Myocyte (in vitro differentiated cells): ENCODE data around the gene ABCA6. TPM values are rescaled to one million over a fixed set of nuclear protein-coding genes. Genes with fewer than 3 reads are reported as not detected.

Experiments
- DNase-seq: peaks from one replicate; pipeline ENCODE4 v3.0.0-alpha.2; 2012; ENCODE audit warnings: low read depth
- microRNA-seq: library from miRNA; unstranded; fragments of <30 nt; microRNA quantifications from one replicate; pipeline ENCODE4, GENCODE V29; 2016
- total RNA-seq: library from RNA; depleted of rRNA; stranded (reverse); fragments of >200 nt; gene quantifications from 2 replicates; pipeline ENCODE4 v1.2.3, GENCODE V29; 2014

Gene ABCA6
- total RNA-seq, 1 donor from 2014 or later: under 0.01 TPM

DNA sequence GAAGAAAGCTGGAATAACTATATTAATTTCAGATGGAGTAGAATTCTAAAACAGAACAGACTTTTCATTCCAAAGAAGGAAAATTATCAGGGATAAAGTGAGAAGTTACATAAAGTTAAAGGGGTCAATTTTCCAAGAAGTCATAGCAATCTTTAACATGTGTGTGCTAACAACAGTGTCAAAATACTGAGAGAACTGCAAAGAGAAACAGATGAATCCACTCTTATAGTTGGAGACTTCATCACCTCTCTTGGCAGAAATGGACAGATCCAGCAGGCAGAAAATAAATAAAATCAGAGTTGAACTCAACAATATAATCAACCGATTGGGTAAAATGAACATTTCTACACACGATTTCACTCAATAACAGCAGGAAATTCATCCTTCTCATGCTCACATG lies 86.4 kb downstream of the ABCA6 start:
- no peak for DNase-seq

DNA sequence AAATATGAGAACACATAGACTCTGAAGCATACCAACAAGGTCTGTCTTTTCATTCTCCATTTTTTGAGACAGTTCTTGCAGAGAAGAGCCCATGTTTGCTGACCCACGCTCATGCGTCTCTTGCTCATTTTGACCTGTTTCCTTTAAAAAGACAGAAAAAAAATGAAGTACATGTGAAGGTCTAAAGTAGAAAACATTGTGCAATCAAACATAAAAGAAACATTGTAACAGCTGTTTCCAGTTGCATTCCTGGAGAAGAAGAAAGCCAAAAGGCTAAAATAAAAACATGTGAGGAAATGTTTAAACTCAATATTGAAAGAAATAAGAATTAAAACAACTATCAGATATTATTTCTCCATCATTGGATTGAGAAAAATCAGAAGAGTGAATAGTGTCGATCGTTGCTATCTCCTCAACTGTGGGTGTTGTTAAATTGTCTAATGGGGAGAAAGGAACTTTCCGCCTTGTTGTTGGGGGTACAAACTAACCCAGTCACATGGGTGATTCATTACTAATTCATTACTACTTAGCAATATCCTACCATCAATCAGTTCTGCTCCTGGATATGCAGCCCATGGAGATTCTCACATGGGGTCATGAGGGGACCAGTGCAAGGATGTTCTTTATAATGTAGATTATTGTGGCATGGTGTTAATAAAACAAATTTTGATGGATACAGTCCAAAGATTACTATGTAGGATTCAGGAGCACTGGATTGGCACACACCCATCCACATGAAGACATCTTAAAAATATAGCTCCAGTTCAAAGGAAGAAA lies 90.5 kb downstream of the ABCA6 start:
- DNase-seq: peak; percentile 9

DNA sequence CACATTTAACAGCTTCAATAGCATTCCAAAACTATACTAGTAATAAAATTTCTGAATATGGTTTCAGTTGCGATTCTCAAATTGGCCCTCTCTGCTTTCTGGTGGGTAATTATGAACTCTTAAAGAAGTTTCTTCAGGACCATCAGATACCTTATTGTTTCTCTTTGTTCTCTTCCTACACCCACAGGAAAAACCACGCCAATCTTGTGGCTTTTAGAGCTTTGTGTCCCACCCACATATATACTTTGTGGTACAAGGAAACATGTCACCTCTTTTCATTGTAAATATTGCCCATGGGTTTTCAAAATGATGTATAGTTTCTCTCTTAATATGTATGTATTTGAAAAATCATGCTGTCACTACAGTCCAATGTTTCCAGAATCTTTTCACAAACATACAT lies 93.1 kb downstream of the ABCA6 start:
- DNase-seq: no peak

DNA sequence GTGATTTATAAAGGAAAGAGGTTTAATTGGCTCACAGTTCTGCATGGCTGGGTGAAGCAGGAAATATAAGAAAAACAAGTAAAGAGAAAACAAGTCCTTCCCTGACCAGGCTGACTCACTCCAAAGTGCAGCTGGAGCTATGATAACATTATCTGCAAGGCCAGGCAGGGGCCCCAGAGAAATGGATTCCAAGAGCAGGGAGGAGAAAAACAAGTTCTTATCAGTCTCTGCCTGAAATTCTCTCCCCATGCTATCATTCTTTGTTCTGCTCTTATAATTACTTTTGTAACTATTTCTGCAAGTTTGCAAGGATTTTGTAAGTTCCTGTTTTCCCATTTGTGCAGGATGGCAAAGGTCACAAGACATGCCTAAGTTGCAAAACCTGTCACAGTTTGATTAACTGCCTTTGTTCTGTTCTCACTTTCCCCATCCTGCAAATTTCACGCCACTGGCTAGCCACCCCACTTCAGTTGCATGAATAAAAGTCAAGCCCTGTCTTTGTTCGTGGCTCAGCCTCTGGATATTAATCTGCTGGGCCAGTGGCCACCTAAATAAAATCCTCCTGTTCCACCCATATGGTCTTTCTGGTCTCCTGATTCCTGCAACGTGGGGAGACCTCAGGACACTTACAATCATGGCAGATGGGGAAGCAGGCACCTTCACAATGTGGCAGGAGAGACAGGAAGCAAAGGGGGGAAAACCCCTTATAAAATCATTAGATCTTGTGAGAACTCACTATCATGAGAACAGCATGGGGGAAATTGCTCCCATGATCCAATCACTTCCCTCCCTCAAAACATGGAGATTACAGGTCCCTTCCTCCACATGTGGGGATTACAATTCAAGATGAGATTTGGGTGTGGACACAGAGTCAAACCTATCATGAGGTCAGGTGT lies 94.1 kb downstream of the ABCA6 start:
- DNase-seq: peak; percentile 25

DNA sequence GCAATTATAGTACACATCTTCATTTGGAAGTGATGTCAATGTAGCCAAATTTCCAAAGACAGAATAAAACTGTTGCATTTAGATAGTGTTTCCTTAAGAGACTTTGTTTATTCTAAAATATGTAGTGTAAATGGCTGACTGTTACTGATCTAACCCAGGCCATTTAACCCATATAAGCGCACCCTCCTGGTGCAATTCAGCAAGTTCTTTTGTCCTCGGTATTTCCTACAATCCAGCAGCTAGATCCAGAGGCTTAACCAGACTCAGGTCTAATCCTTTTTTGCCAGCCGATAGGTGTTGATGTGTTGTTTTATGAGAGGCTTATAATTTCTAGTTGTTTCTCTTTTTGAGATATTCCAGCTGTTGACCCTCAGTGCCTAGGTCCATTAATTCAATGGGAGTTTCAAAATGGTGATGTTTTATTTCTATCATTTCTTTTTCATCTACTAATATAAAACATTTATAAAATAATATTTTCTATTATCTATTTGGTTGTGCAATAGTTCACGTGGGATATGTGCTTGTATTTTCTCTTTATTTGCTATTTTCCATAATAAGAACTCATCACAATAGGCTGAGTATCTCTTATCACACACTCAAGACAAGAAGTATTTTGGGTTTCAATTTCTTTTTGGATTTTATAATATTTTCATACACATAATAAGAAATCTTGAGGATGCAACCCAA lies 95.4 kb downstream of the ABCA6 start:
- no peak for DNase-seq

DNA sequence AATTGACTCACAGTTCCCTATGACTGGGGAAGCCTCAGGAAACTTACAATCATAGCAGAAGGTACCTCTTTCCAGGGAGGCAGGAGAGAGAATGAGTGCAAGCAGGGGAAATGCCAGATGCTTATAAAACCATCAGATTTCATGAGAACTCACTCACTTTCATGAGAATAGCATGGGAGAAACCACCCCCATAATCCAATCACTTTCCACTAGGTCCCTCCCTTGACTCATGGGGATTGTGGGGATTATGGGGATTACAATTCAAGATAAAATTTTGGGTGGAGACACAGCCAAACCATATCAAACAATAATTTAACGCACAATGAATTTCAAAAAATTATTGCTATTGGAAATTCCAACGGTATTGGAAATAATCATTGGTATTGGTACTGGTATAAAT lies 96.0 kb downstream of the ABCA6 start:
- DNase-seq: no peak

DNA sequence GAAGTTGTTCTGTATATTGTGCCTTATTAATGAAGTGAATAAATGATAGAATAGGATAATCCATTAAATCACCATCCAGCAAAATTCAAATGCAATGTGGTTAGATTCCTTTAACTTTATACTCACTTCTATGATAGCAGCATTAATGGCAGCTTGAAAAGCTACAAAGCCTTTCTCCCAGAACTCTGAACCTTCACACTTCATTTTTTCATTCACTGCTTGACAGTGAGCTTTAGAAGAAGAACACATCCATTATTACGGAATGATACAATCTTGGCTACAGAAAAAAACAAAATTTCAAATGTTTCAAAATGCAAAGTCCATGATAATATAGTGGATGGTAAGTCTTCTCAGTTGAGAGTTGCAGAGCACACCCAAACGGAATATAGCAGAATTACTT lies 97.3 kb downstream of the ABCA6 start:
- DNase-seq: no peak

DNA sequence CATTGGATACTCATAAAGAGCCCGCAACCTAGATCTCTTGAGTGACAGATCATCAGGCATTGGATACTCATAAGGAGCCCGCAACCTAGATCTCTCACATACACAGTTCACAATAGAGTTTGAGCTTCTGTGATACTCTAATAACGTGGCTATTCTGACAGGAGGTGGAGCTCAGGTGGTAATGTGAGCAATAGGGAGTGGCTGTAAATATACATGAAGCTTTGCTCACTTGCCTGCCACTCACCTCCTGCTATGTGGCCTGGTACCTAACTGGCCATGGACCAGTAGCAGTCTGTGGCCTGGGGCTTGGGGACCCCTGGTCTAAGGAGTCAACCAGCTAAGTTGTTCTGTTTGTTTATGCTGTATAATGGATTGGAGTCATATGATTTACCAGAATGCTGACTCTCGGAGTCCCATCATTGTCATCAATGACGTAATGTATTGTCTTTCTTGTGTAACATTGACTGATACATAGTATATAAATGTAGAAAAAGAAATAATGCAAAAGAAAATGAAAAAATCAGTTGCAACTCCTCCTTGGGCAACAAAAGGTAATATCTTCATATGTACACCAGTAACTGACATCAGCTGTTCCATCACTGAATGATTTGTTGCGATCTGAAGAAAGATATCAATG lies 98.5 kb downstream of the ABCA6 start:
- DNase-seq: no peak

DNA sequence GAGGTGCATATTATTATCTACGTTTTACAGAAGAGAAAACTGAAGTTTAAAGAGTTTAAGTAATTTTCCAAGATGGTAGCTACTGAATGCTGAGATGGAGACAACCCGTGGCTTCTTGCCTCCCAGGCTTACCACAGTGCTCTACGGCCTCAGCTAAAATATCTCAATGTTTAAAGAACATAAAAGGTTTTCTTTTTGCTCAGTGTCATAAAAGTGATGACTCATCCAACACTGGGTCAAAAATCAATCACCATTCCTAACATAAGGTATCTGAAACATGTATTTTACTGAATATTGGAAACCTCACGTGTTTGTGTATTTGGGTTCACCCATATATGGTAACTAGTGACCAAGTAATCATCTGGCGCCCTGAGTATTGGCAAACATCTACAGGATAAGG lies 99.4 kb downstream of the ABCA6 start:
- DNase-seq: no peak

DNA sequence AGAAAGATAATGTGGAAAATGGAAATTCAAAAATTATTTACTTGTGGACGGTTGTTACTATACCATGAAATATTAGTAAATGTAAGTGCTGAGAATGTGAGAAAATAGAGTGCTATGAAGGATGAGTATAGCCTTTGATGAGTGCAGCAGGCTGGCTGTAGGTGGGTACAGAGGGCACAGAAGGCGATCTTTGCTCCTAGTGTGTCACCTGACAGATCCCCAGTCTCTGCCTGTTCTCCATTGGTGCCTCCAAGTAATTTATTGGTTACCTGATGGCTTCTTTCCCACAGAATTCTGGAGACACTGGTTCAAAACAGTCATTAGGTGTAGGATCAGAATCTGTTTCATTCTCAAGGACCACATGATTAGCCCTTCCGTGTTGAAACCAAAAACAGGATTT lies 109.9 kb downstream of the ABCA6 start:
- DNase-seq: no peak

DNA sequence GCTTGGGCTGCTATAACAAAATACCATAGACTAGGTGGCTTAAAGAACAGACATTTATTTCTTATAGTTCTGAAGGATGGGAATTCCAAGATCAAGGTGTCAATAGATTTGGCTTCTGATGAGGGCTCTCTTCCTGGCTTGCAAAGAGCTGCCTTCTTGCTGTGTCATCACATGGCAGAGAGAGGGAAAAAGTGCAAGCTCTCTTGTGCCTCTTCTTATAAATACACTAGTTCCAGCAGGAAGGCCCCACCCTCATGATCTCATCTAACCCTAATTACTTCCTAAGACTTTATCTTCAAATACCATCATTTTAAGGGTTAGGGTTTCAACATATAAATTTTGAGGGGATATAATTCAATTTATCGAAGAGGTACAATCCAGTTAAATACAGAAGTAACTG lies 111.5 kb downstream of the ABCA6 start:
- no peak for DNase-seq

Small RNAs within 50 kb of the gene (microRNA-seq; reads per million reads assigned to microRNA genes)
- gene MIR4524A (not detected), gene MIR4524B (not detected)

Other genes starting within 250 kb of the ABCA6 start
- gene ABCA8, start 186.5 kb downstream of the ABCA6 start, total RNA-seq: 0.11 TPM in 1 of 2 replicates, not detected in the other
- 0.68 TPM in 1 of 2 replicates, not detected in the other for gene ABCA9, start 81.0 kb downstream of the ABCA6 start, total RNA-seq
- gene ABCA10, start 86.9 kb upstream of the ABCA6 start, total RNA-seq: 0.08 TPM in 1 of 2 replicates, not detected in the other
- 1.1 and 1.2 TPM in 2 replicates for gene ABCA5, start 185.2 kb upstream of the ABCA6 start, total RNA-seq